IPS-NIHi7 (cell line): ENCODE measurements around the gene CPAMD8.
"Not testable (repeated sequence)": the region's sequence is repeated elsewhere in the genome, so short reads cannot be mapped to it uniquely, and the experiment has no call there.

Experiments
- DNase-seq: peaks from one replicate; pipeline ENCODE4 v3.0.0; 2012; ENCODE audit warnings: mixed read lengths; ENCODE audit errors: extremely low spot score

CPAMD8 gene

DNA sequence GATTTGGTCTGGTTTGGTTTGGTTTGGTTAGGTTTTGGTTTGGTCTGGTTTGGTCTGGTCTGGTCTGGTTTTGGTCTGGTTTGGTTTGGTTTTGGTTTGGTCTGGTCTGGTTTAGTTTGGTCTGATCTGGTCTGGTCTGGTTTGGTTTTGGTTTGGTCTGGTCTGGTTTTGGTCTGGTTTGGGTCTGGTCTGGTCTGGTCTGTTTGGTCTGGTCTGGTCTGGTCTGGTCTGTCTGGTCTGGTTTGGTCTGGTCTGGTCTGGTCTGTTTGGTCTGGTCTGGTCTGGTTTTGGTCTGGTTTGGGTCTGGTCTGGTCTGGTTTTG lies 151.7 kb downstream of the CPAMD8 start:
- not testable (repeated sequence) for DNase-seq

DNA sequence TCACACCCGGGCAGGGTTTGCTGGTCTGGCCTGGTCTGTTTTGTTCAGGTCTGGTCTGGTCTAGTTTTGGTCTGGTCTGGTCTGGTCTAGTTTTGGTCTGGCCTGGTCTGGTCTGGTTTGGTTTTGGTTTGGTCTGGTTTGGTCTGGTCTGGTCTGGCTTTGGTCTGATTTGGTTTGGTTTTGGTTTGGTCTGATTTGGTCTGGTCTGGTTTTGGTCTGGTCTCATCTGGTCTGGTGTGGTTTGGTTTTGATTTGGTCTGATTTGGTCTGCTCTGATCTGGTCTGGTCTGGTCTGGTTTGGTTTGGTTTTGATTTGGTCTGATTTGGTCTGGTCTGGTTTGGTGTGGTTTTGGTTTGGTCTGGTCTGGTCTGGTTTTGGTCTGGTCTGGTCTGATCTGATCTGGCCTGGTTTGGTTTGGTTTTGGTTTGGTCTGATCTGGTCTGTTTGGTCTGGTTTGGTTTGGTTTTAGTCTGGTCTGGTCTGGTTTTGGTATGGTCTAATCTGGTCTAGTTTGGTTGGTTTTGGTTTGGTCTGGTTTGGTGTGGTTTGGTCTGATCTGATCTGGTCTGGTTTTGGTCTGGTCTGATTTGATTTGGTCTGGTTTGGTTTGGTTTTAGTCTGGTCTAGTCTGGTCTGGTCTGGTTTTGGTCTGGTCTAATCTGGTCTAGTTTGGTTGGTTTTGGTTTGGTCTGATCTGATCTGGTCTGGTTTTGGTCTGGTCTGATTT lies 152.2 kb downstream of the CPAMD8 start:
- no peak for DNase-seq

- DNase-seq, result no peak
Observed at GRCh38 chr19:16873594-16873993, 153.0 kb downstream of the CPAMD8 start.

GRCh38 chr19:16872728-16873127 lies 153.9 kb downstream of the CPAMD8 start:
- no peak for DNase-seq

GRCh38 chr19:16871871-16872270 lies 154.7 kb downstream of the CPAMD8 start:
- DNase-seq, result no peak

GRCh38 chr19:16869331-16869972 lies 157.2 kb downstream of the CPAMD8 start:
- DNase-seq, result no peak

GRCh38 chr19:16868423-16869130 lies 158.0 kb downstream of the CPAMD8 start:
- no peak for DNase-seq

DNA sequence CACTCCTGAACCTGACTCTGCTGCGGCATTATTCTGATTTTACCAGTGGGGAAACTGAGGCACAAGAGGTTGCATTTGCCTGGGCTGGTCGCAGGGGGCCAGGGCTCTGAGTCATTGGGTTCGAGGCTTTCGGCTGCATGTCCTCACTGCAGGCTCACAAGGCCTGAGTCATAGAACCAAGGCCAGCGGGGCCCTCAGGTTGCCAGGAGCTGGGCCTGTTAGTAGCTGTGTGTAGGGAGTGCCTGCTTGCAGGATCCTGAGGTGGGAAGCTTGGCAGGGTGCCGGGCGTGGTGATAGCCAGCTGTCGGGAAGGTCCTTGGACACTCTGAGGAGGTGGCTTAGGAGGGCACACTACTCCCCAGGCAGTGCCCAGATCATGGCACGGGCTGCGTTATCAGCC lies 159.4 kb downstream of the CPAMD8 start:
- DNase-seq, result no peak

DNA sequence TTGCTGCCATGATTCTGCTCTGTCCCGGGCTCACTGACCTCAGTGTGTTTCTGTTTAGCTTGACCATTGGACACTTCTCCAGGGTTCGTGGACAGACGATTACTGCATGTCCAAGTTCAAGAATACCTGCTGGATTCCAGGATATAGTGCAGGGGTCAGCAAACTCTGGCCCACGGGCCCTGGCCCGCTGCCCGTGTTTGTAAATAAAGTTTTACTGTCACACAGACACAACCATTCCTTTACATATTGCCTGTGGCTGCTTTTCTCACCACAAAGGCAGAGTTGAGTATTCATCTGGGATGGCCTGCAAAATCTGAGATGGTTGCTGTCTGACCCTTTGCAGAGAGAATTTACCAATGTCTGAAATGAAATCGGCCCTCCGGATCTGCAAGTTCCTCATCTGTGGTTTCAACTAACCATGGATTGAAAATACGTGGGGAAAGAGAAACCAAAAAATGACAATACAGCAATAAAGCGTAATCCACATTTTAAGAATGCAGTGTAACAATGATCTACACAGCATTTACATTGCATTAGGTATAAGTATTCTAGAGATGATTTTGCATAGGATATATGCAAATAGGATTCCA lies 163.7 kb downstream of the CPAMD8 start:
- no peak for DNase-seq

DNA sequence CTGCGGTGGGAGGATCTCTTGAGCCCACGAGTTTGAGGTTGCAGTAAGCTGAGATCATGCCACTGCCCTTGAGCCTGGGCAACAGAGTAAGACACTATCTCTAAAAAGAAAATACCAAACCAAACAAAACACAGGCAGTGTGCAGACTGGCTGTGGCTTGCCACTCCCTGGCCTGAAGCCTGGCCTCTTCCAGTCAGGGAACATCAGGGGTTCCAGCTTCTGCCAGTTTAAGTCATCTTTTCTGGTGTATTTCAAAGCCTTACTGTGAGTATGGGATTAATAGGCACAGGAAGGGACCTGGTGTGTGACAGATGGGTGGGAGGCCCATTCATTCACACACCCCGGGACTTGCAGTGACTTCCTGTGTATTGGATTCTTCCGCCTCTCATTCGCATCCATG lies 164.8 kb downstream of the CPAMD8 start:
- no peak for DNase-seq

- no peak for DNase-seq
Observed at GRCh38 chr19:16861011-16861410, 165.6 kb downstream of the CPAMD8 start.

GRCh38 chr19:16860118-16860517 lies 166.5 kb downstream of the CPAMD8 start:
- no peak for DNase-seq

GRCh38 chr19:16859626-16860025 lies 167.0 kb downstream of the CPAMD8 start:
- DNase-seq, result no peak

DNA sequence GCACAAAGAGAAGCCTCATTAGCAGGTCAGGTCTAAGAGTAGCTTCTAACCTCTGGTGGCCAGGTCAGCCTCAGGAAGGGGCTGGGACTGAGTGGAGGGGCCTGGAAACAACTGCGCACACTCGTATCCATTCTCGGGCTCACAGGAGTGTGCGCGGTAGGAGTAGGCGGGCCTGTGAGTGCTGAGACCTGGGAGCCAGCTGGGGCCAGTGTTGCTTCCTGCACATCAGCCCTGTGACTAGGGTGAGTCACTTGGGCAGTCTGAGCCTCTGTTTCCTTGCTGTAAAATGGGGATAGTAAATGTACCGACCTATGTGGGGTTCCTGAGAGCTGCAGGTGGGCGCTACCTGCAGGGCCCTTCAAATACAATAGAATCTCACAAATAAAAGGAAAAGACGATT lies 170.5 kb downstream of the CPAMD8 start:
- DNase-seq, result no peak

GRCh38 chr19:16853066-16853465 lies 173.5 kb downstream of the CPAMD8 start:
- no peak for DNase-seq

- DNase-seq, result no peak
Observed at GRCh38 chr19:16851031-16851712, 175.4 kb downstream of the CPAMD8 start.

GRCh38 chr19:16850133-16850532 lies 176.5 kb downstream of the CPAMD8 start:
- no peak for DNase-seq

- DNase-seq, result no peak
Observed at GRCh38 chr19:16849168-16849567, 177.4 kb downstream of the CPAMD8 start.

GRCh38 chr19:16847430-16847829 lies 179.2 kb downstream of the CPAMD8 start:
- DNase-seq, result no peak

DNA sequence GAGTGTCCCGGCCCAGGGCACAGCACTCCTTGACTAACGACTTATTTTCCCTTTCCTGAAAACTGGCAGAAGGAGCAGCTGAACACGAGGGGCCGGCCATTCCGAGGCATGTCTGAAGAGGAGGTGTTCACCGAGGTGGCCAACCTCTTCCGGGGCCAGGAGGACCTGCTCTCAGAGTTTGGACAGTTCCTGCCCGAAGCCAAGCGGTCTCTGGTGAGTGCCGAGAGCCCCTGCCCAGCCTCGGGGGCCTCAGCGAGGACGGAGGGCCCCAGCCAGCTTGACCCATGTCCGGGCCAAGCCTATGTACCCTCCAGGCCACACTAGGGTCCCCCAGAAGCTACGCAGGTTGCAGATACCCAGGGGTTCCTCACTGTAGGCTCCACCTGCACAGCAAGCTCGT lies 179.7 kb downstream of the CPAMD8 start:
- no peak for DNase-seq
